Stimulated activated CD4-positive, alpha-beta T cell treated with anti-CD3 and anti-CD28 coated beads, Interleukin-12 subunit alpha, Interleukin-12 subunit beta, amount 100 ng/mL, for 4 hours (primary cell): ENCODE data around the gene PIK3R3.

Source experiments
- DNase-seq: peaks from one replicate; pipeline ENCODE4 v3.0.0-alpha.2; 2020

Gene PIK3R3

GRCh38 chr1:46153732-46154131, 21.3 kb upstream of the PIK3R3 start:
- no peak for DNase-seq

GRCh38 chr1:46153228-46153627, 20.8 kb upstream of the PIK3R3 start:
- DNase-seq = no peak

- no peak for DNase-seq
These were observed 19.6 kb upstream of the PIK3R3 start for GRCh38 chr1:46152016-46152415.

GRCh38 chr1:46150085-46150484, 17.7 kb upstream of the PIK3R3 start:
- DNase-seq = no peak

- DNase-seq = no peak
These were observed 15.9 kb upstream of the PIK3R3 start for GRCh38 chr1:46148318-46148717.

- DNase-seq = no peak
These were observed 5.5 kb upstream of the PIK3R3 start for GRCh38 chr1:46137916-46138315.

- no peak for DNase-seq
These were observed 4.3 kb upstream of the PIK3R3 start for GRCh38 chr1:46136711-46137110.

GRCh38 chr1:46134660-46135331, 2.4 kb upstream of the PIK3R3 start:
- DNase-seq = no peak

GRCh38 chr1:46133781-46134350, 1.4 kb upstream of the PIK3R3 start:
- no peak for DNase-seq

GRCh38 chr1:46133181-46133658, 791 bp upstream of the PIK3R3 start:
- DNase-seq = no peak

GRCh38 chr1:46131712-46132528, 509 bp downstream of the PIK3R3 start:
- DNase-seq = peak; percentile 18

- no peak for DNase-seq
These were observed 1.3 kb downstream of the PIK3R3 start for GRCh38 chr1:46131093-46131492.

- no peak for DNase-seq
These were observed 1.8 kb downstream of the PIK3R3 start for GRCh38 chr1:46130606-46131005.

- DNase-seq = no peak
These were observed 2.3 kb downstream of the PIK3R3 start for GRCh38 chr1:46130121-46130520.

- DNase-seq = no peak
These were observed 4.1 kb downstream of the PIK3R3 start for GRCh38 chr1:46128344-46128743.

- no peak for DNase-seq
These were observed 13.6 kb downstream of the PIK3R3 start for GRCh38 chr1:46118856-46119255.

- DNase-seq = no peak
These were observed 14.5 kb downstream of the PIK3R3 start for GRCh38 chr1:46117810-46118494.

GRCh38 chr1:46114925-46115603, 17.4 kb downstream of the PIK3R3 start:
- no peak for DNase-seq

- DNase-seq = no peak
These were observed 18.5 kb downstream of the PIK3R3 start for GRCh38 chr1:46113948-46114347.

- no peak for DNase-seq
These were observed 20.3 kb downstream of the PIK3R3 start for GRCh38 chr1:46112108-46112507.

GRCh38 chr1:46110521-46110920, 21.9 kb downstream of the PIK3R3 start:
- DNase-seq = no peak

GRCh38 chr1:46102769-46103476, 29.5 kb downstream of the PIK3R3 start:
- peak; percentile 0 for DNase-seq
